Measurements from ENCODE around the gene FAM83B.

FAM83B gene

DNA sequence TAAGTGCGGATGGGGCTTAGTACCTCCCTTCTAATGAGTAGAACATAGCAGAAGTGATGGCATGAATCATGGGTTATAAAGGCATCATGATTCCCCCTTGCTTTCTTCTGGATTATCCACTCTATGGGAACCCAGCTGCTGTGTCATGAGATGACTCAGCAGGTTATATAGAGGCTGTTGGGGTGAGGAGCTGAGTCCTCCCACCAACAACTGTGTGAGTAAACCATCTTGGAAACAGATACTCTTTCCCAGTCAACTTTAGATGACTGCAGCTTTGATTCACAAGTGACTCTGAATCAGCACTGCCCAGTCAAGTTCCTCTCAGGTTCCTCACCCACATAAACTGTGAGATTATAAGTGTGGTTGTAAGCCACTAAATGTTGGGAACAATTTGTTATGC, 46.3 kb downstream of the FAM83B start:
- Histone ChIP-seq H2AFZ (ENCODE audit: low read depth, low read length, severe bottlenecking) (no peak overlapping the region), H3K4me2 (ENCODE audit: low read depth, low read length, poor library complexity, severe bottlenecking) (no peak overlapping the region)

DNA sequence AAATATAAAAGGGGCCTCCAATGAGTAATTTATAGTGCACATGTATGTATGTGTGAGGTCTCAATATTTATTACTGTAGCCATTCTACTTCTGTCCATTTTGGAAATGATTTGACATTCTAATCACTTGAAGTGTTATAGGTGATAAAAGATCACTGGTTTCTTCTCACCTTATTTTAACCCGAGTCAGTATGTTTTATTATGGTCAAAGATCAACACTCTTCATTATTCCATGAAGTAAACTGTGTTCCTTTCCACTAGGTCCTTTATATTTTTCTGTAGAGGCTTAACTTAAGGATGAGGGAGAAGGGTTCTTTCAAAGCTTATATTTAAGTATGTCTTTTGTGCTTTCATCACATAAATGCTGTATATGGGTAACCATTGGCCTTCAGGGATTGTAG, 47.2 kb downstream of the FAM83B start:
- H3K9me3 ChIP-seq (ENCODE audit: insufficient read depth, low read length): no peaks in the 10 kb centered on the region
- no peaks in the 10 kb centered on the region for H3K27me3 ChIP-seq (ENCODE audit: low read length)
- TF ChIP-seq EZH2phosphoT487 (conservative IDR thresholded peaks at IDR 0.05; ENCODE audit: low read length) (no peak), CTCF (IDR thresholded peaks at IDR 0.05; ENCODE audit: insufficient read depth, low read length, poor library complexity, severe bottlenecking) (no peak)
- no peak overlapping the region for H3K4me2 ChIP-seq (ENCODE audit: low read depth, low read length, poor library complexity, severe bottlenecking)
- H3K9me2 ChIP-seq (replicated peaks; ENCODE audit: insufficient read depth, low read length): no peaks in the 10 kb centered on the region
- H3K27ac ChIP-seq (ENCODE audit: low read depth, low read length): no peak overlapping the region
- no peak overlapping the region for H3K9ac ChIP-seq (ENCODE audit: low read length)
- no peaks in the 10 kb centered on the region for H3F3A ChIP-seq (ENCODE audit: insufficient read depth)
- H2AFZ ChIP-seq (ENCODE audit: low read depth, low read length, severe bottlenecking): no peak overlapping the region
- no peaks in the 10 kb centered on the region for H4K20me1 ChIP-seq (ENCODE audit: low read depth, low read length)
- H3K4me3 ChIP-seq (ENCODE audit: insufficient read depth, low read length, poor library complexity, severe bottlenecking): no peak overlapping the region
- no peaks in the 10 kb centered on the region for H3K36me3 ChIP-seq (ENCODE audit: low read length)
- no peaks in the 10 kb centered on the region for H3K79me2 ChIP-seq (ENCODE audit: insufficient read depth, low read length)

More for the DNA sequence above, 46.3 kb downstream of the FAM83B start:
- no peaks in the 10 kb centered on the region for H3K79me2 ChIP-seq (ENCODE audit: insufficient read depth, low read length)
- no peaks in the 10 kb centered on the region for H3K9me3 ChIP-seq (ENCODE audit: insufficient read depth, low read length)
- H4K20me1 ChIP-seq (ENCODE audit: low read depth, low read length): no peaks in the 10 kb centered on the region
- no peak for TF ChIP-seq CTCF (IDR thresholded peaks at IDR 0.05; ENCODE audit: insufficient read depth, low read length, poor library complexity, severe bottlenecking)
- TF ChIP-seq EZH2phosphoT487 (conservative IDR thresholded peaks at IDR 0.05; ENCODE audit: low read length): no peak
- no peaks in the 10 kb centered on the region for H3F3A ChIP-seq (ENCODE audit: insufficient read depth)
- no peaks in the 10 kb centered on the region for H3K9me2 ChIP-seq (replicated peaks; ENCODE audit: insufficient read depth, low read length)
- no peak overlapping the region for H3K4me3 ChIP-seq (ENCODE audit: insufficient read depth, low read length, poor library complexity, severe bottlenecking)
- no peak overlapping the region for H3K27ac ChIP-seq (ENCODE audit: low read depth, low read length)
- no peaks in the 10 kb centered on the region for H3K36me3 ChIP-seq (ENCODE audit: low read length)
- no peaks in the 10 kb centered on the region for H3K27me3 ChIP-seq (ENCODE audit: low read length)
- H3K9ac ChIP-seq (ENCODE audit: low read length): no peak overlapping the region

DNA sequence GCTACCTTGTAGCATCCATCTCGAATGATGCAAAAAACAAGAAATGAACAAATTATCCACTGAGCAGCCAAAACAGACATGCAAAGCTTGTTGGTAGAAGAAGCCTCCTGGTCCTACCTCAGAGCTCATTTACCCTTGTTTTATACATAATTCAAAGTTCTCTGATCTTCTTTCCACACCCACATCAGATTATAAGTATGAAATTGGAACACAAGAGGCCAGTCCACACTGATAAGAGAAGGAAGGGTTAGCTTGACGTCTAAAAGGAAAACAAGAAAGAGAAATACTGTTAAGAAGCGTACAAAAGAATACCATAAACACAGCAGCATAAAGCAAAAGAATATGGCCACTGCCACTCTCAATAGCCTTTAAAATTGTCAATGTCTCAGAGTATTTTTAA, 49.7 kb downstream of the FAM83B start:
- Histone ChIP-seq H3K4me2 (ENCODE audit: low read depth, low read length, poor library complexity, severe bottlenecking) (no peak overlapping the region), H3K9me2 (replicated peaks; ENCODE audit: insufficient read depth, low read length) (no peaks in the 10 kb centered on the region), H3K27me3 (ENCODE audit: low read length) (no peaks in the 10 kb centered on the region), H3K9ac (ENCODE audit: low read length) (no peak overlapping the region), H3K4me3 (ENCODE audit: insufficient read depth, low read length, poor library complexity, severe bottlenecking) (no peak overlapping the region), H3K27ac (ENCODE audit: low read depth, low read length) (no peak overlapping the region), H3F3A (ENCODE audit: insufficient read depth) (no peaks in the 10 kb centered on the region), H4K20me1 (ENCODE audit: low read depth, low read length) (no peaks in the 10 kb centered on the region), H2AFZ (ENCODE audit: low read depth, low read length, severe bottlenecking) (no peak overlapping the region), H3K79me2 (ENCODE audit: insufficient read depth, low read length) (no peaks in the 10 kb centered on the region), H3K36me3 (ENCODE audit: low read length) (no peaks in the 10 kb centered on the region), H3K9me3 (ENCODE audit: insufficient read depth, low read length) (no peaks in the 10 kb centered on the region)
- TF ChIP-seq CTCF (IDR thresholded peaks at IDR 0.05; ENCODE audit: insufficient read depth, low read length, poor library complexity, severe bottlenecking): no peak
- TF ChIP-seq EZH2phosphoT487 (conservative IDR thresholded peaks at IDR 0.05; ENCODE audit: low read length): no peak

Data from SU-DHL-6 (cell line).